ENCODE data around the gene C1orf198. TPM values are rescaled to one million over a fixed set of nuclear protein-coding genes. Genes with fewer than 3 reads are reported as not detected.

C1orf198 gene
- total RNA-seq, 1 donor from 2014 or later = 38.8 TPM

DNA sequence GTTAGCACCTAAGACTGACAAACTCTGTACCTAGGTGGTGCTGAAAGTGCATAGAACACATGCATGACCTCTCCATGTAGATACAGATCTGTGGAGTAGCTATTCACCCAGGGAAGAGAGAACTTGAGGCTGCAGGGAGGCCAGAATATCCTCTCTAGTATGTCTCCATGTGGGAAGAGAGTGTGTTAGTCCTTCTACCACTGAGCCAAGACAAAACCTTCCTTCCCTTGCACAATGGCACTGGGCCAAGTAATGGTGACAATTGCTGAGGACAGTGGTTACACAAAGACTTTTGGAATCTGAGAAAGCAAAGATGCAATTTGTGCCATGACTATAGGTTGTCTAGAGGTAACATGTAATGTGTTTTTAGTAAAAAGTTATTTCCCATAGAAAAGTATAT, 52.3 kb downstream of the C1orf198 start:
- intact Hi-C loops (cut with DNase I) = no loop called here
- TF ChIP-seq POLR2AphosphoS5 (IDR thresholded peaks at IDR 0.05; ENCODE audit: insufficient read depth in 1 of 2, low read depth in 1 of 2) (no peak), POLR2A (IDR thresholded peaks at IDR 0.05) (no peak), CTCF (IDR thresholded peaks at IDR 0.05) (no peak)
- H3K27me3 ChIP-seq = no peaks in the 10 kb centered on the region
- peaks cover 8% of the 10 kb centered on the region for H3K9me3 ChIP-seq
- H3K4me3 ChIP-seq = no peak overlapping the region
- H3K36me3 ChIP-seq = no peaks in the 10 kb centered on the region
- peak; percentile 22 to 54 for DNase-seq (ENCODE audit: extremely low spot score in 2 of 2)
- no peaks in the 10 kb centered on the region for H3K4me1 ChIP-seq
- no peak overlapping the region for H3K27ac ChIP-seq

- Histone ChIP-seq H3K9me3 (peaks cover 8% of the 10 kb centered on the region), H3K4me1 (no peaks in the 10 kb centered on the region), H3K4me3 (no peak overlapping the region), H3K27me3 (no peaks in the 10 kb centered on the region), H3K36me3 (no peaks in the 10 kb centered on the region), H3K27ac (no peak overlapping the region)
- DNase-seq (ENCODE audit: extremely low spot score in 2 of 2) = peak; percentile 34 to 43
- no peak for TF ChIP-seq CTCF (IDR thresholded peaks at IDR 0.05)
- no peak for TF ChIP-seq POLR2A (IDR thresholded peaks at IDR 0.05)
- TF ChIP-seq POLR2AphosphoS5 (IDR thresholded peaks at IDR 0.05; ENCODE audit: insufficient read depth in 1 of 2, low read depth in 1 of 2) = no peak
- intact Hi-C loops (cut with DNase I) = no loop called here
These were observed 53.2 kb downstream of the C1orf198 start for GRCh38 chr1:230814949-230815692.

- H3K4me1 ChIP-seq = no peaks in the 10 kb centered on the region
- peaks cover 8% of the 10 kb centered on the region for H3K9me3 ChIP-seq
- no peak for DNase-seq (ENCODE audit: extremely low spot score in 2 of 2)
- TF ChIP-seq CTCF (IDR thresholded peaks at IDR 0.05) (no peak), POLR2A (IDR thresholded peaks at IDR 0.05) (no peak), POLR2AphosphoS5 (IDR thresholded peaks at IDR 0.05; ENCODE audit: insufficient read depth in 1 of 2, low read depth in 1 of 2) (no peak)
- no peak overlapping the region for H3K4me3 ChIP-seq
- intact Hi-C loops (cut with DNase I) = no loop called here
- H3K27me3 ChIP-seq = no peaks in the 10 kb centered on the region
- no peak overlapping the region for H3K27ac ChIP-seq
- H3K36me3 ChIP-seq = no peaks in the 10 kb centered on the region
These were observed 55.8 kb downstream of the C1orf198 start for GRCh38 chr1:230812568-230812967.

DNA sequence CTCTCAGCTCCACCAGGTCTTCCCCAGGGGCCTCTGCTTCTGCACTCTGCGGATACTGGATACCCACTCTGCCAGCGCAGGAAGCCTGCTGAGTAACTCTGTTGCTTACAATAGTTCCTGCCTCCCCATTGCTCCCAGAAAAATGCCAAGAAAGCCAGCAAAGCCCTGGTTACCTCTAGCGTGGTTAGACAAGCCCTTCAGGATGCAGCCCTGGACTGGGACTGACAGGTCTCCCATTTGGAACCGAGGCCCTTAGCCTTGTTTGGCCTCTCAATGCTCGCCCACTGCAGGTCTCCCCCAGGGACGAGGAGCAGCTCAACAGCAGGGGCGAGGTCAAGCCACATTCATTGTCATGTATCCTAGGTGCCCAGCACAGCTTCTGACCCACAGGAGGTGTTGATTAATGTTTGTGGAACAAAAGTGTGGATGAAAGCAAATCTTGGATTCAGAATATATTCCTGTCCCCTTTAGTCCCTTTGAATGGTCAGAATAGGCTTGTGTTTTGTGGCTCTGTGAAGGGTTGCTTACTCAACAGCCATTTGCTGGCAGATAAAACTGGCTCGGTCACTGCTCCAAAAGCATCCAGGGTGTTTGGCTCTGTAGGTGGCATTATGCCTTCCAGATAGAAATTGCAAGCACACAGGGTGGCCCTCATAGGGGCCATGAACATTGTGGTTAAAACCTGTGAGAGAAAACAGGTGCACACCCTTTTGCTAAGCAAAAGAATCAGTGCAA, 58.9 kb downstream of the C1orf198 start:
- Histone ChIP-seq H3K4me3 (no peak overlapping the region), H3K9me3 (peaks cover 8% of the 10 kb centered on the region), H3K36me3 (no peaks in the 10 kb centered on the region), H3K4me1 (no peaks in the 10 kb centered on the region), H3K27ac (no peak overlapping the region), H3K27me3 (no peaks in the 10 kb centered on the region)
- DNase-seq (ENCODE audit: extremely low spot score in 2 of 2) = peak; percentile 78 to 81
- TF ChIP-seq POLR2AphosphoS5 (IDR thresholded peaks at IDR 0.05; ENCODE audit: insufficient read depth in 1 of 2, low read depth in 1 of 2) = no peak
- no peak for TF ChIP-seq CTCF (IDR thresholded peaks at IDR 0.05)
- TF ChIP-seq POLR2A (IDR thresholded peaks at IDR 0.05) = no peak
- intact Hi-C loops (cut with DNase I) = no loop called here

Measured in vagina (tissue), 2 donors.